OCI-LY1 (cell line): ENCODE results near the gene CPXM2.

ENCODE experiments used
- H2AFZ ChIP-seq: fragments of 200-600 bp; sonication (generic), shearing (Covaris generic); 2 replicates; pipeline ENCODE4 v1.6.0; 2014; ENCODE audit warnings: antibody characterized with exemption, mild to moderate bottlenecking, low read length
- H3F3A ChIP-seq: fragments of 200-600 bp; sonication (generic), shearing (Covaris generic); 2 replicates; pipeline ENCODE4 v1.6.0; 2014; ENCODE audit warnings: mild to moderate bottlenecking, antibody characterized with exemption, low read length, moderate library complexity; ENCODE audit not compliant: insufficient read depth
- H3K27ac ChIP-seq: fragments of 200-600 bp; sonication (generic); 2 replicates; pipeline ENCODE4 v1.5.1; 2014; ENCODE audit warnings: low read length, mixed run types, mild to moderate bottlenecking, low read depth; ENCODE audit not compliant: poor library complexity, severe bottlenecking
- H3K27me3 ChIP-seq: fragments of 200-600 bp; sonication (generic); 2 replicates; pipeline ENCODE4 v1.6.0; 2014; ENCODE audit warnings: antibody characterized with exemption, mild to moderate bottlenecking, low read length, moderate library complexity; ENCODE audit not compliant: insufficient read depth
- H3K36me3 ChIP-seq: fragments of 200-600 bp; sonication (generic); 2 replicates; pipeline ENCODE4 v1.6.1; 2014; ENCODE audit warnings: mild to moderate bottlenecking, antibody characterized with exemption, low read length, moderate library complexity, mixed read lengths; ENCODE audit not compliant: insufficient read depth
- H3K4me1 ChIP-seq: fragments of 200-600 bp; sonication (generic); 2 replicates; pipeline ENCODE4 v1.5.1; 2014; ENCODE audit warnings: mild to moderate bottlenecking, low read length, moderate library complexity; ENCODE audit not compliant: insufficient read depth, severe bottlenecking
- H3K4me2 ChIP-seq: fragments of 200-600 bp; sonication (generic), shearing (Covaris generic); 2 replicates; pipeline ENCODE4 v1.6.1; 2014; ENCODE audit warnings: low read length
- H3K4me3 ChIP-seq: fragments of 200-600 bp; sonication (generic); 2 replicates; pipeline ENCODE4 v1.5.1; 2014; ENCODE audit warnings: low read length, low read depth, mild to moderate bottlenecking, mixed read lengths; ENCODE audit not compliant: poor library complexity, severe bottlenecking
- H3K79me2 ChIP-seq: fragments of 200-600 bp; shearing (Covaris generic); 2 replicates; pipeline ENCODE4 v1.6.1; 2016; ENCODE audit warnings: mixed run types, low read length, mixed read lengths; ENCODE audit not compliant: insufficient read depth
- H3K9ac ChIP-seq: fragments of 200-600 bp; sonication (generic), shearing (Covaris generic); 2 replicates; pipeline ENCODE4 v1.6.1; 2014; ENCODE audit warnings: mild to moderate bottlenecking, low read length, mixed read lengths
- H3K9me2 ChIP-seq: fragments of 200-600 bp; sonication (generic), shearing (Covaris generic); 2 replicates; pipeline ENCODE4 v1.6.1; 2014; ENCODE audit warnings: low read depth, mild to moderate bottlenecking, low read length, mixed read lengths
- H3K9me3 ChIP-seq: fragments of 200-600 bp; shearing (Covaris generic); 2 replicates; pipeline ENCODE4 v1.6.1; 2014; ENCODE audit warnings: low read length, mixed read lengths
- H4K20me1 ChIP-seq: fragments of 200-600 bp; sonication (generic), shearing (Covaris generic); 2 replicates; pipeline ENCODE4 v1.6.0; 2016; ENCODE audit warnings: mild to moderate bottlenecking, low read length; ENCODE audit not compliant: insufficient read depth
- EZH2 ChIP-seq: fragments of 200-600 bp; sonication (generic), shearing (Covaris generic); IDR thresholded peaks from 2 replicates; pipeline ENCODE4 v1.8.0; 2017; ENCODE audit warnings: borderline replicate concordance, mixed run types, mild to moderate bottlenecking, antibody characterized with exemption, low read length, moderate library complexity, mixed read lengths
- TF ChIP-seq, protein P1 (sequence below): fragments of 200-600 bp; sonication (generic), shearing (Covaris generic); IDR thresholded peaks from 2 replicates; pipeline ENCODE4 v1.5.1; 2017; ENCODE audit warnings: mild to moderate bottlenecking, antibody characterized with exemption, low read length, moderate library complexity, mixed read lengths

The CPXM2 gene

DNA sequence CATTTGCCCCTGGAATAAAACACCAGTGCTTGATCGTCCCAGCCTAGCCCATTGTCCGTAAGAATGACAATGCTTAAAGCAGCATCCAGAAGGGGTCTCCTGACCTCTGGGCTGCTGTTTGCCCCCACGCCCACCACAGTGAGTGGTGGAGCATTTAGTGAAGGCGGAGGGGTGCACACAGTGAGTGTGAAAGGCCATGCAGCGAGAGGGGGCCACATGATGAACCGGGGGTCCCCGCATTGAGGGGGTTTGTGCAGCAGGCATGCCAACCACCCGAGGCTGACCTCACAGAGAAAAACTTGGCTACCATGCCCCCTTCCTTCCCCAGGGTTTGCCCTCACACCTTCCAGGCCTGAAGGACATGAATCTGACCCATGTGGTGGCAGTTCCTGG, 28.4 kb downstream of the CPXM2 start:
- H3K4me1 ChIP-seq, result no peaks in the 10 kb centered on the region
- no peak overlapping the region for H3K4me2 ChIP-seq
- H4K20me1 ChIP-seq, result no peaks in the 10 kb centered on the region
- no peak overlapping the region for H3K27ac ChIP-seq
- H3K9me3 ChIP-seq, result no peaks in the 10 kb centered on the region
- TF ChIP-seq, protein P1, sequence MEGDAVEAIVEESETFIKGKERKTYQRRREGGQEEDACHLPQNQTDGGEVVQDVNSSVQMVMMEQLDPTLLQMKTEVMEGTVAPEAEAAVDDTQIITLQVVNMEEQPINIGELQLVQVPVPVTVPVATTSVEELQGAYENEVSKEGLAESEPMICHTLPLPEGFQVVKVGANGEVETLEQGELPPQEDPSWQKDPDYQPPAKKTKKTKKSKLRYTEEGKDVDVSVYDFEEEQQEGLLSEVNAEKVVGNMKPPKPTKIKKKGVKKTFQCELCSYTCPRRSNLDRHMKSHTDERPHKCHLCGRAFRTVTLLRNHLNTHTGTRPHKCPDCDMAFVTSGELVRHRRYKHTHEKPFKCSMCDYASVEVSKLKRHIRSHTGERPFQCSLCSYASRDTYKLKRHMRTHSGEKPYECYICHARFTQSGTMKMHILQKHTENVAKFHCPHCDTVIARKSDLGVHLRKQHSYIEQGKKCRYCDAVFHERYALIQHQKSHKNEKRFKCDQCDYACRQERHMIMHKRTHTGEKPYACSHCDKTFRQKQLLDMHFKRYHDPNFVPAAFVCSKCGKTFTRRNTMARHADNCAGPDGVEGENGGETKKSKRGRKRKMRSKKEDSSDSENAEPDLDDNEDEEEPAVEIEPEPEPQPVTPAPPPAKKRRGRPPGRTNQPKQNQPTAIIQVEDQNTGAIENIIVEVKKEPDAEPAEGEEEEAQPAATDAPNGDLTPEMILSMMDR, result no peak
- no peak for TF ChIP-seq EZH2
- no peaks in the 10 kb centered on the region for H3K79me2 ChIP-seq
- H3K4me3 ChIP-seq, result no peak overlapping the region
- no peaks in the 10 kb centered on the region for H3K36me3 ChIP-seq
- H3F3A ChIP-seq, result no peaks in the 10 kb centered on the region
- no peaks in the 10 kb centered on the region for H3K9me2 ChIP-seq
- H3K9ac ChIP-seq, result no peak overlapping the region
- H3K27me3 ChIP-seq, result peaks cover 5% of the 10 kb centered on the region
- no peak overlapping the region for H2AFZ ChIP-seq

DNA sequence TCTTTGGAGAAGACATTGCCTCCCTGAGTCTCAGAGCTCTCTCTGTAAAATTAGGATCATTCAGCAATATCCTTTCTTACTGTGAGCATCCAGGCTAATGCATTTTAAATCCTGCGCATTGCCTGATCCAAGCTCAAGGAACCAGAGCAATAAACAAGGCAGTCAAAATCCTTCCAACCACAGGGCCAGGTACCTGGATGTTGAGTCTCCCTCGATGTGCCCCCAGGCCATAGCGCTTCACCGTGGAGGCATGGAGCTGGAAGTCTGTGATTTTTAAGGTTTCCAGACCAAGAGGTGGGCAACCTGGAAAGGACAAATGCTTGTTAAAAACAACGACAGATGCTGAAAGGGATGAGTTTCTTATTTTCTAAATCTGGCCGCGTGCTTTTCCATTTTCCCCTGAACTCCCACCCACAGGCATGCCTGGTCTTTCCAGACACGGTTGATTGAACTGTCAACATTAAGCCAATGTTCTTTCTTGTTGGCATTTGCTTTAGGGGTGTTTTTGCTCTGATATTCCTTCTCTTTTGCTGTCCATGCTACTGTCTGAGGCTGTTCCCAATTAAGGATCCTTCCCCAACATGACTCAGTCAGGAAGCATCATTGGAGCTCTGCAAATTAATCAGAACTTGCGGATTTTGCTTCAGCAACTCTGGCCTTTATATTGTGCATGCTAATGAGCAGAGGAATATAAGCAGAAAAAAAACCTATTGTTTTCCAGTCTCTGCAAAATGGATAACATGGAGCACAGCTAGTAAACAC, 29.0 kb downstream of the CPXM2 start:
- no peaks in the 10 kb centered on the region for H3K79me2 ChIP-seq
- no peak overlapping the region for H2AFZ ChIP-seq
- H3K9me3 ChIP-seq, result no peaks in the 10 kb centered on the region
- peaks cover 5% of the 10 kb centered on the region for H3K27me3 ChIP-seq
- no peak overlapping the region for H3K4me2 ChIP-seq
- H3K9ac ChIP-seq, result no peak overlapping the region
- no peaks in the 10 kb centered on the region for H3F3A ChIP-seq
- H3K27ac ChIP-seq, result no peak overlapping the region
- no peak overlapping the region for H3K4me3 ChIP-seq
- no peaks in the 10 kb centered on the region for H3K36me3 ChIP-seq
- H3K4me1 ChIP-seq, result no peaks in the 10 kb centered on the region
- H4K20me1 ChIP-seq, result no peaks in the 10 kb centered on the region
- no peaks in the 10 kb centered on the region for H3K9me2 ChIP-seq
- TF ChIP-seq EZH2, result no peak
- TF ChIP-seq, protein P1, result no peak

DNA sequence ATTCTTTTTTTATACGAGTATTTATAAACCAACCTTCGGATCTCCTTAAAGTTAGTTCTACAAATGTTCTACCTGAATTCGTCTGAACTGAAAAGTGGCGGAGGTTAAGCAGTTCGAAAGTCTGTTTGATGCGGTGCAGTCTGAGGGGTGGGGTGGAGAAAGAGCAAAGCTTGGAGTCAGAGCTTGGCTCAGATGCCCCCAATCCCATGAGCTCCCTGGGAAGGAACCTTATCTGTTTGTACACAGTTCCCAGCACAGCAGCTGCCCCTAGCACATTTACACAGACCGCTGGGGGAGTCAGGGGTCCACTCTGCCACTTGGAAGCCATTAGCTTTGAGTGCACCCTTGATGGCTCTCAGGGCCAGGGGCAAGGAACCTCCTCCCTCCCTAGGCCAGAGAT, 30.8 kb downstream of the CPXM2 start:
- H3K9ac ChIP-seq, result no peak overlapping the region
- H4K20me1 ChIP-seq, result no peaks in the 10 kb centered on the region
- no peaks in the 10 kb centered on the region for H3K9me3 ChIP-seq
- no peak overlapping the region for H3K4me2 ChIP-seq
- H3K9me2 ChIP-seq, result no peaks in the 10 kb centered on the region
- H3K4me1 ChIP-seq, result no peaks in the 10 kb centered on the region
- peaks cover 5% of the 10 kb centered on the region for H3K27me3 ChIP-seq
- no peaks in the 10 kb centered on the region for H3K36me3 ChIP-seq
- no peaks in the 10 kb centered on the region for H3F3A ChIP-seq
- no peak overlapping the region for H2AFZ ChIP-seq
- H3K4me3 ChIP-seq, result no peak overlapping the region
- TF ChIP-seq, protein P1, result no peak
- TF ChIP-seq EZH2, result no peak
- no peaks in the 10 kb centered on the region for H3K79me2 ChIP-seq
- H3K27ac ChIP-seq, result no peak overlapping the region
